ENCODE data around the gene DPP4.

- TF ChIP-seq, protein P1, sequence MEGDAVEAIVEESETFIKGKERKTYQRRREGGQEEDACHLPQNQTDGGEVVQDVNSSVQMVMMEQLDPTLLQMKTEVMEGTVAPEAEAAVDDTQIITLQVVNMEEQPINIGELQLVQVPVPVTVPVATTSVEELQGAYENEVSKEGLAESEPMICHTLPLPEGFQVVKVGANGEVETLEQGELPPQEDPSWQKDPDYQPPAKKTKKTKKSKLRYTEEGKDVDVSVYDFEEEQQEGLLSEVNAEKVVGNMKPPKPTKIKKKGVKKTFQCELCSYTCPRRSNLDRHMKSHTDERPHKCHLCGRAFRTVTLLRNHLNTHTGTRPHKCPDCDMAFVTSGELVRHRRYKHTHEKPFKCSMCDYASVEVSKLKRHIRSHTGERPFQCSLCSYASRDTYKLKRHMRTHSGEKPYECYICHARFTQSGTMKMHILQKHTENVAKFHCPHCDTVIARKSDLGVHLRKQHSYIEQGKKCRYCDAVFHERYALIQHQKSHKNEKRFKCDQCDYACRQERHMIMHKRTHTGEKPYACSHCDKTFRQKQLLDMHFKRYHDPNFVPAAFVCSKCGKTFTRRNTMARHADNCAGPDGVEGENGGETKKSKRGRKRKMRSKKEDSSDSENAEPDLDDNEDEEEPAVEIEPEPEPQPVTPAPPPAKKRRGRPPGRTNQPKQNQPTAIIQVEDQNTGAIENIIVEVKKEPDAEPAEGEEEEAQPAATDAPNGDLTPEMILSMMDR (IDR thresholded peaks at IDR 0.05), result no peak
- TF ChIP-seq POLR2A (IDR thresholded peaks at IDR 0.05), result no peak
Observed at GRCh38 chr2:161976295-161976694, 97.7 kb downstream of the DPP4 start.
